NCI-H1436 (cell line): ENCODE results near the gene CUTC.
A peak's percentile ranks its signal among the peaks of the same experiment; 100 is the strongest.
"Not testable (repeated sequence)": the region's sequence is repeated elsewhere in the genome, so short reads cannot be mapped to it uniquely, and the experiment has no call there.

ENCODE experiments used
- DNase-seq: peaks from one replicate; lab custom pipeline; 2025; lab: John Stamatoyannopoulos, UW

Gene CUTC

GRCh38 chr10:99732033-99732842 lies at the start of gene CUTC, which contains the start of gene COX15:
CUTC (plus strand) TSS chr10:99732234; CDS start chr10:99732349, 115 bp downstream.
COX15 (minus strand) TSS chr10:99732127; CDS start chr10:99732049, 78 bp downstream.
- DNase-seq: peak; percentile 95

- DNase-seq: no peak
These were observed 49.3 kb upstream of the CUTC start for GRCh38 chr10:99682752-99683151.

- no peak for DNase-seq
These were observed 46.5 kb upstream of the CUTC start for GRCh38 chr10:99685597-99685967.

- no peak for DNase-seq
These were observed 42.6 kb upstream of the CUTC start for GRCh38 chr10:99689461-99689860.

- no peak for DNase-seq
These were observed 38.0 kb upstream of the CUTC start for GRCh38 chr10:99693933-99694583.

- DNase-seq: no peak
These were observed 36.3 kb upstream of the CUTC start for GRCh38 chr10:99695761-99696160.

GRCh38 chr10:99698504-99699080 lies 33.4 kb upstream of the CUTC start:
- DNase-seq: no peak

- no peak for DNase-seq
These were observed 31.4 kb upstream of the CUTC start for GRCh38 chr10:99700649-99701048.

- no peak for DNase-seq
These were observed 23.5 kb upstream of the CUTC start for GRCh38 chr10:99708428-99709012.

- DNase-seq: no peak
These were observed 22.4 kb upstream of the CUTC start for GRCh38 chr10:99709480-99710229.

- DNase-seq: peak; percentile 27
These were observed 20.8 kb upstream of the CUTC start for GRCh38 chr10:99711129-99711719.

GRCh38 chr10:99714446-99714845 lies 17.6 kb upstream of the CUTC start:
- DNase-seq: no peak

GRCh38 chr10:99720387-99720786 lies 11.6 kb upstream of the CUTC start:
- no peak for DNase-seq

- DNase-seq: no peak
These were observed 2.0 kb upstream of the CUTC start for GRCh38 chr10:99730026-99730425.

- DNase-seq: no peak
These were observed 565 bp upstream of the CUTC start for GRCh38 chr10:99731306-99732032.

- DNase-seq: no peak
These were observed 1.3 kb downstream of the CUTC start for GRCh38 chr10:99733366-99733765.

GRCh38 chr10:99734111-99734510 lies 2.1 kb downstream of the CUTC start:
- DNase-seq: not testable (repeated sequence)

- DNase-seq: no peak
These were observed 8.2 kb downstream of the CUTC start for GRCh38 chr10:99740260-99740659.

- no peak for DNase-seq
These were observed 9.0 kb downstream of the CUTC start for GRCh38 chr10:99740933-99741559.

- no peak for DNase-seq
These were observed 10.2 kb downstream of the CUTC start for GRCh38 chr10:99742254-99742653.
